Measurements from ENCODE around the gene DHH. TPM values are rescaled to one million over a fixed set of nuclear protein-coding genes. Genes with fewer than 3 reads are reported as not detected.
A peak's percentile ranks its signal among the peaks of the same experiment; 100 is the strongest.

Gene DHH
- total and polyA plus RNA-seq, 9 of the 15 experiments (the other 6 are each of a cell fraction or from before 2014, with no cell fraction given), result 0.07 to 2.6 (median 0.54) TPM

GRCh38 chr12:49126852-49127763 is 32.5 kb upstream of the DHH start (continued):
- peak; percentile 18 to 57 for TF ChIP-seq AFF1 (IDR thresholded peaks at IDR 0.05; ENCODE audit: low read depth in 1 of 2, partially characterized antibody in 2 of 2)
- TF ChIP-seq RBFOX2 (IDR thresholded peaks at IDR 0.05; ENCODE audit: low read depth, low read length), result peak; percentile 47; the same call in 1 of the 2 replicates
- peak; percentile 43 to 78; a peak in 3 of 4 replicates for TF ChIP-seq BCLAF1 (IDR thresholded peaks at IDR 0.05; ENCODE audit: borderline replicate concordance in 1 of 2, control insufficient read depth in 1 of 2, low read depth in 2 of 2, low read length in 1 of 2)
- TF ChIP-seq ZBTB26 (CRISPR knock-in tag; IDR thresholded peaks at IDR 0.05), result peak; percentile 96; the same call in 1 of the 2 replicates
- no peak for TF ChIP-seq GATAD2A (IDR thresholded peaks at IDR 0.05)
- peak; percentile 16; the same call in 1 of the 2 replicates for TF ChIP-seq ZNF551 (CRISPR knock-in tag; IDR thresholded peaks at IDR 0.05)
- TF ChIP-seq HNRNPH1 (optimal IDR thresholded peaks at IDR 0.05; ENCODE audit: low read depth, low read length), result no peak
- TF ChIP-seq MBD2 (IDR thresholded peaks at IDR 0.05; ENCODE audit: borderline replicate concordance, low read depth), result no peak
- peak; percentile 88 for TF ChIP-seq SUPT5H (IDR thresholded peaks at IDR 0.05)
- peak; percentile 21; the same call in 1 of the 2 replicates for TF ChIP-seq CEBPG (CRISPR knock-in tag; IDR thresholded peaks at IDR 0.05)
- no peak for TF ChIP-seq CEBPG (tag; conservative IDR thresholded peaks at IDR 0.05 in 1 of 2, IDR thresholded peaks at IDR 0.05 in 1 of 2)
- TF ChIP-seq DIDO1 (tag; IDR thresholded peaks at IDR 0.05; ENCODE audit: low read depth), result no peak
- TF ChIP-seq ZNF444 (CRISPR knock-in tag; IDR thresholded peaks at IDR 0.05), result peak; percentile 60; the same call in 1 of the 2 replicates
- TF ChIP-seq ESRRB (CRISPR knock-in tag; IDR thresholded peaks at IDR 0.05; ENCODE audit: borderline replicate concordance), result 0 out of 2 replicates have a peak, but pooled peaks have one; percentile 48
- TF ChIP-seq OTX1 (CRISPR knock-in tag; IDR thresholded peaks at IDR 0.05), result peak; percentile 94
- TF ChIP-seq ZNF384 (IDR thresholded peaks at IDR 0.05; ENCODE audit: low read depth, low read length), result peak; percentile 47; the same call in 1 of the 2 replicates
- peak in 1 of 2 experiments; percentile 60; a peak in 1 of 4 replicates for TF ChIP-seq SIN3A (IDR thresholded peaks at IDR 0.05; ENCODE audit: borderline replicate concordance in 2 of 2, control insufficient read depth in 1 of 2, low read depth in 2 of 2, low read length in 2 of 2)
- TF ChIP-seq MED1 (CRISPR knock-in tag; IDR thresholded peaks at IDR 0.05; ENCODE audit: borderline replicate concordance), result no peak
